Loucy (cell line): ENCODE results near the gene DMRTB1.
A peak's percentile ranks its signal among the peaks of the same experiment; 100 is the strongest.

Experiments
- H2AFZ ChIP-seq: fragments of 200-600 bp; sonication (generic); 2 replicates; pipeline ENCODE4 v1.6.0; 2016; ENCODE audit warnings: antibody characterized with exemption, mild to moderate bottlenecking, low read length, moderate library complexity
- H3F3A ChIP-seq: fragments of 200-600 bp; 2 replicates; pipeline ENCODE4 v1.6.0; 2016; ENCODE audit warnings: antibody characterized with exemption, low read depth, mild to moderate bottlenecking
- H3K27me3 ChIP-seq: fragments of 200-600 bp; sonication (generic); 2 replicates; pipeline ENCODE4 v1.6.1; 2014; ENCODE audit warnings: low read length, mild to moderate bottlenecking; ENCODE audit not compliant: insufficient read depth, poor library complexity, severe bottlenecking
- H3K36me3 ChIP-seq: fragments of 200-600 bp; sonication (generic); 2 replicates; pipeline ENCODE4 v1.6.1; 2016; ENCODE audit warnings: low read length; ENCODE audit not compliant: insufficient read depth
- H3K4me1 ChIP-seq: fragments of 200-600 bp; sonication (generic); 2 replicates; pipeline ENCODE4 v1.5.1; 2014; ENCODE audit warnings: low read length, mild to moderate bottlenecking; ENCODE audit not compliant: insufficient read depth, poor library complexity, severe bottlenecking
- H3K4me2 ChIP-seq: fragments of 200-600 bp; sonication (generic); 2 replicates; pipeline ENCODE4 v1.6.0; 2014; ENCODE audit warnings: antibody characterized with exemption, low read length, low read depth, mild to moderate bottlenecking; ENCODE audit not compliant: poor library complexity, severe bottlenecking
- H3K4me3 ChIP-seq: fragments of 200-600 bp; sonication (generic); 2 replicates; pipeline ENCODE4 v1.5.1; 2014; ENCODE audit warnings: low read length, mild to moderate bottlenecking, mixed read lengths; ENCODE audit not compliant: poor library complexity, severe bottlenecking
- H3K79me2 ChIP-seq: fragments of 200-600 bp; sonication (generic); 2 replicates; pipeline ENCODE4 v1.6.1; 2014; ENCODE audit warnings: low read length; ENCODE audit not compliant: insufficient read depth
- H3K9ac ChIP-seq: fragments of 200-600 bp; sonication (generic); 2 replicates; pipeline ENCODE4 v1.6.0; 2014; ENCODE audit warnings: mild to moderate bottlenecking, low read depth, low read length, moderate library complexity; ENCODE audit not compliant: poor library complexity, severe bottlenecking
- H3K9me2 ChIP-seq: fragments of 200-600 bp; sonication (generic); replicated peaks from 2 replicates; pipeline ENCODE4 v1.6.1; 2016; ENCODE audit warnings: low read depth, low read length, mixed read lengths
- H3K9me3 ChIP-seq: fragments of 200-600 bp; sonication (generic); 2 replicates; pipeline ENCODE4 v1.6.1; 2014; ENCODE audit warnings: mild to moderate bottlenecking, antibody characterized with exemption, low read length, low read depth; ENCODE audit not compliant: insufficient read depth
- H4K20me1 ChIP-seq: fragments of 200-600 bp; sonication (generic); 2 replicates; pipeline ENCODE4 v1.6.0; 2014; ENCODE audit warnings: antibody characterized with exemption, low read length, mild to moderate bottlenecking; ENCODE audit not compliant: insufficient read depth, poor library complexity, severe bottlenecking
- CTCF ChIP-seq: fragments of 200-600 bp; sonication (generic); conservative IDR thresholded peaks from 2 replicates; pipeline ENCODE4 v1.5.1; 2014; ENCODE audit warnings: mild to moderate bottlenecking, antibody characterized with exemption, low read length
- EZH2phosphoT487 ChIP-seq: fragments of 200-600 bp; IDR thresholded peaks from 2 replicates; pipeline ENCODE4 v1.6.1; 2018; ENCODE audit warnings: antibody characterized with exemption, mild to moderate bottlenecking, moderate library complexity, borderline replicate concordance

DMRTB1 gene

DNA sequence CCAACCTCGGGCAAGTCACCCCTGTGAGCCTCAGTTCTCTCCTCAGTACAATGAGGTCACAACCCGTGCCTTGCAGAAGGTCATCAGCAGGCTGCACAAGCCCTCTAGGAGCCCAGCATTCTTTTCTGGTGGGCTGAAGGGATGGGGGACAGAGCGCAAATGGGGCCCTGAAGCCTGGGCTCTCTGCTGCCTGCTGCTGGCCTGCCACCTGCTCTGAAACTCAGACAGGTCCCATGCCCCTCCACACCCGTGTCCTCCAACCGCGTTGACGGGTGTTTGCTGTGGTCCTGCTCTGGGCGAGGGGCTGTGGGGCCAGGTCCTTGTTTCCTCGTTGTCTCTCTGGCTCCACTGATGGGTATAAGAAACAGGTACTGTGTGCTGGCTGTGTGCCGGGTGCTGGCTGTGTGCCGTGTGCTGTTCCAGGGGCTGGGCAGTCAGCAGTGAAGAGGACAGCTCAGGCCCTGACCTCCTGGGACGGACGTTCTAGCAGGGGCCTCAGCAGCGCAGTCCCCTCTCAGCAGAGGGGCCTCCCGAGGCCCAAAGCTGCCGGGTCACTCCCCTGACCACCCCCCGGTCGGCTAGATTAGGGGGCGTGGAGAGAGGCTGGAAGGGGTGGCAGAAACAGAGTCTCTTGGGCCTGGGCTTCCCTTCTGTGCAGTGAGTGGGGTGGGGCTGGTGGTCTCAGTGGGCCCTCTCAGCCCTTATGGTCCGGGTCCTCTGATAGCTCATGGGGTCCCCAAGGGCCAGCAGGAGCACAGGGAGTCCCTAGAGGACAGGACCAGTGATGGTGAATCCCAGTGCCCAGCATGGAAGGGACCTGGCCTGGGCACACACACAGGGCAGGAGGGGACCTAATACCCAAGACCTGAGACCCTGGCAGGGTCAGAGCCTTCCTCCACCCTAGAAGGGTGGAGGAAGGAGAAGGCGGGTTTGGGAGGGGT is 42.1 kb downstream of the DMRTB1 start:
- Histone ChIP-seq H3K27me3 (no peaks in the 10 kb centered on the region), H3K9me3 (no peaks in the 10 kb centered on the region), H3K36me3 (no peaks in the 10 kb centered on the region), H3K4me2 (peak overlapping the region; percentile 14), H3K9me2 (no peaks in the 10 kb centered on the region), H4K20me1 (no peaks in the 10 kb centered on the region), H3K9ac (peak overlapping the region; percentile 60), H3K4me3 (no peak overlapping the region), H3K79me2 (no peaks in the 10 kb centered on the region), H3K4me1 (peaks cover 47% of the 10 kb centered on the region), H3F3A (peaks cover 6% of the 10 kb centered on the region; the same call in 1 of the 2 replicates), H2AFZ (no peak overlapping the region)
- TF ChIP-seq CTCF (peak; percentile 40; the same call in 1 of the 2 replicates), EZH2phosphoT487 (no peak)

DNA sequence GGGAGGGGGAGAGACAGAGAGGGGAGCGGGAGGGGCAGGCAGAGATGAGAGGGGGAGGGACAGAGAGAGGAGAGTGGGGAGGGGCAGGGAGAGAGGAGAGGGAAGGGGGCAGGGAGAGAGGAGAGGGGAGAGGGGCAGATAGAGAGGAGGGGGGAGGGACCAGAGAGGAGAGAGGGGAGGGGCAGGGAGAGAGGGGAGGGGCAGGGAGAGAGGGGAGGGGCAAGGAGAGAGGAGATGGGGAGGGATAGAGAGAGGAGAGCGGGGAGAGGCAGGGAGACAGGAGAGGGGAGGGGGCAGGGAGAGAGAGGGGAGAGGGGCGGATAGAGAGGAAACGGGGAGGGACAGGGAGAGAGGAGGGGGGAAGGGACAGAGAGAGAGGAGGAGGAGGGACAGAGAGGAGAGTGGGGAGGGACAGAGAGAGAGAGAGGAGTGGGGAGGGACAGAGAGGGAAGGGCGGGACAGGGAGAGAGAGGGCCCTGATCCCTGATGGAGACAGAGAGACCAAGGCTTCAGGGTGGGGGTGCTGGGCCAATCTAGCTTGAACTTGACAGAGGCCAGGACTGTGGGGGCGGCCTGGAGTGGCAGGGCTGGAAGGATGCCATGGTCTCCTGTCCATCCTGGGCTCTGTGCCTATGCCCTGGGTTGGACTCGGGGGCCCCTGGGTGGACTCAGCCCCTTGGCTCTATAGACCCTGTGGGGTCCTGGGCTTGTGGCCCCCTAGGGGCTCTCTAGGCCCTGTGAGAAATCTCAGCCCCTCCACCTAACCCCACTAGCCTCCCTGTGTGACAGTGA is 43.6 kb downstream of the DMRTB1 start:
- H2AFZ ChIP-seq: no peak overlapping the region
- H4K20me1 ChIP-seq: no peaks in the 10 kb centered on the region
- H3K36me3 ChIP-seq: no peaks in the 10 kb centered on the region
- H3K4me2 ChIP-seq: no peak overlapping the region
- no peak overlapping the region for H3K9ac ChIP-seq
- H3K4me3 ChIP-seq: no peak overlapping the region
- peaks cover 6% of the 10 kb centered on the region; the same call in 1 of the 2 replicates for H3F3A ChIP-seq
- H3K9me3 ChIP-seq: no peaks in the 10 kb centered on the region
- H3K27me3 ChIP-seq: no peaks in the 10 kb centered on the region
- no peak for TF ChIP-seq EZH2phosphoT487
- no peak for TF ChIP-seq CTCF
- H3K79me2 ChIP-seq: no peaks in the 10 kb centered on the region
- H3K9me2 ChIP-seq: no peaks in the 10 kb centered on the region
- H3K4me1 ChIP-seq: peaks cover 42% of the 10 kb centered on the region

- Histone ChIP-seq H3K4me2 (no peak overlapping the region), H3K9ac (no peak overlapping the region), H3K4me3 (no peak overlapping the region), H3K4me1 (peaks cover 34% of the 10 kb centered on the region), H3K9me3 (no peaks in the 10 kb centered on the region), H4K20me1 (no peaks in the 10 kb centered on the region), H3K79me2 (no peaks in the 10 kb centered on the region), H3K9me2 (no peaks in the 10 kb centered on the region), H3K36me3 (no peaks in the 10 kb centered on the region), H3K27me3 (no peaks in the 10 kb centered on the region), H3F3A (peaks cover 6% of the 10 kb centered on the region; the same call in 1 of the 2 replicates), H2AFZ (no peak overlapping the region)
- TF ChIP-seq EZH2phosphoT487 (no peak), CTCF (no peak)
Measured at GRCh38 chr1:53503433-53504217, 44.4 kb downstream of the DMRTB1 start.
